ENCODE results near the gene DUS1L. TPM values are rescaled to one million over a fixed set of nuclear protein-coding genes. Genes with fewer than 3 reads are reported as not detected.

DUS1L gene
- total and polyA plus RNA-seq, 7 donors: 72.6 to 170 (median 117) TPM

DNA sequence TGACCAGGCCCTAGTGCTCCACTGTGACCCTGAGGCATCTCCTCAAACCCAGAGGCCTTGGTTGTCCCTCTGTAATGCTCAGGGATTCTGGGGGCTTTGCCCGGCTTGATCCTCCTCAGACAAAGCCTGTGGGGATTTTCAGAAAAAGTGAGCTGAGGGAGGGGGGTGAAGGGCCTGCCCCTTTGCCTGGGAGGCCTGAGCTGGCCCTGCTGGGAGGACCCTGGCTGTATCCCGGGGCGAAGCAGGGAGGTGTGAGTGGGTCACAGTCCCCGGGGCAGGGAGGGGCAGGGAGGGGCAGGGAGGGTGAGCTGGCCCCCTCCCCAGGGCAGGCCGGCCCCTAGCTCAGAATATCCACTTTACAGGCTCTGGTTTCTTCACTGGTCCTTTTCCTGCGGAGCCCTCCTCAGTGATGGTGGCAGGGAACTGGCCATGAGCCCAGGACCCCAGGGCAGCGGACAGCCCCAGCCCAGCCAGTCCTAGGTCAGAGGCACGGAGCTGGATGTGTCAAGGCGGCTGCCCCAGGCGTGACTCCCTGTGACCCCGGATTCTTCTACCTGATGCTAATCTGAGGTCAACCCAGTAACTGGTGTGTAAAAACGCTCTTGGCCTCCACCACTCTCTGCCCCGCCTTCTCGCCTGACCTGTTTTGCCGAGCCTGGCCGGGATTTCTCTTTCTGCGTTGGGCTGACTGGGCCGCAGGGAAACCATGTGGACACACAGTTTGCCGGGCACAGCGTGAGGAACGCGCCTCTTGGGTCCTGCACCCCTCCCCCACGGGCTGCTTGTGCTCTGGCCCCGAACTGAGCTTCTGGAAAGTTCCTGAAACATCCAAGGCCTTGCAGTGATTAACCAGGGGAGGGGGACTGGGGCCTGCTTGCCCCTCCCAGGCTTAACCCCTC lies 38.2 kb upstream of the DUS1L start:
- peak; percentile 71 to 86 for DNase-seq
- Histone ChIP-seq H3K27ac (peak overlapping the region; percentile 97), H3K9me3 (no peaks in the 10 kb centered on the region), H3K36me3 (ENCODE audit: insufficient read depth in 1 of 2, low read depth in 1 of 2) (no peaks in the 10 kb centered on the region), H3K4me1 (peaks cover 55% of the 10 kb centered on the region), H3K27me3 (ENCODE audit: insufficient read depth in 3 of 3, low read length in 2 of 3) (no peaks in the 10 kb centered on the region), H3K4me3 (no peak overlapping the region)
- 46 to 56% (median 52%) methylated on average over 21 to 24 of the region's 24 CpGs for WGBS, 3 donors
- intact Hi-C loops (cut with DNase I): loop anchor here in 1 of 2 donors (5.0 kb wide), 1 partner anchor 72 kb away; the partner anchor contains the start of gene RAC3
- peak in 3 of 4 donors; percentile 12 to 41 (median 25) for ATAC-seq
- no peak for TF ChIP-seq CTCF (IDR thresholded peaks at IDR 0.05)

- intact Hi-C loops (cut with DNase I): loop anchor here in 1 of 2 donors (5.0 kb wide), 1 partner anchor 70 kb away; the partner anchor contains the start of gene RAC3
- Histone ChIP-seq H3K4me3 (no peak overlapping the region), H3K27me3 (ENCODE audit: insufficient read depth in 3 of 3, low read length in 2 of 3) (no peaks in the 10 kb centered on the region), H3K4me1 (peaks cover 48% of the 10 kb centered on the region), H3K27ac (peak overlapping the region; percentile 97), H3K9me3 (no peaks in the 10 kb centered on the region), H3K36me3 (ENCODE audit: insufficient read depth in 1 of 2, low read depth in 1 of 2) (no peaks in the 10 kb centered on the region)
- ATAC-seq (no peak), DNase-seq (peak; percentile 35 to 54)
- no peak for TF ChIP-seq CTCF (IDR thresholded peaks at IDR 0.05)
- WGBS, 3 donors: 46 to 62% (median 48%) methylated on average over 18 of the region's 18 CpGs
Measured at GRCh38 chr17:82101767-82102679, 36.4 kb upstream of the DUS1L start.

GRCh38 chr17:82101301-82101715 lies 35.7 kb upstream of the DUS1L start:
- Histone ChIP-seq H3K27ac (peak overlapping the region; percentile 97), H3K4me3 (no peak overlapping the region), H3K36me3 (ENCODE audit: insufficient read depth in 1 of 2, low read depth in 1 of 2) (peaks cover 0 to 4% of the 10 kb centered on the region in 2 donors), H3K27me3 (ENCODE audit: insufficient read depth in 3 of 3, low read length in 2 of 3) (no peaks in the 10 kb centered on the region), H3K4me1 (peaks cover 47% of the 10 kb centered on the region), H3K9me3 (no peaks in the 10 kb centered on the region)
- peak; percentile 22 to 61 for DNase-seq
- 48 to 66% (median 56%) methylated on average over 10 of the region's 10 CpGs for WGBS, 3 donors
- intact Hi-C loops (cut with DNase I): loop anchor here in 1 of 2 donors (5.0 kb wide), 1 partner anchor 69 kb away; the partner anchor contains the start of gene RAC3
- peak in 1 of 4 donors; percentile 15 for ATAC-seq
- no peak for TF ChIP-seq CTCF (IDR thresholded peaks at IDR 0.05)

DNA sequence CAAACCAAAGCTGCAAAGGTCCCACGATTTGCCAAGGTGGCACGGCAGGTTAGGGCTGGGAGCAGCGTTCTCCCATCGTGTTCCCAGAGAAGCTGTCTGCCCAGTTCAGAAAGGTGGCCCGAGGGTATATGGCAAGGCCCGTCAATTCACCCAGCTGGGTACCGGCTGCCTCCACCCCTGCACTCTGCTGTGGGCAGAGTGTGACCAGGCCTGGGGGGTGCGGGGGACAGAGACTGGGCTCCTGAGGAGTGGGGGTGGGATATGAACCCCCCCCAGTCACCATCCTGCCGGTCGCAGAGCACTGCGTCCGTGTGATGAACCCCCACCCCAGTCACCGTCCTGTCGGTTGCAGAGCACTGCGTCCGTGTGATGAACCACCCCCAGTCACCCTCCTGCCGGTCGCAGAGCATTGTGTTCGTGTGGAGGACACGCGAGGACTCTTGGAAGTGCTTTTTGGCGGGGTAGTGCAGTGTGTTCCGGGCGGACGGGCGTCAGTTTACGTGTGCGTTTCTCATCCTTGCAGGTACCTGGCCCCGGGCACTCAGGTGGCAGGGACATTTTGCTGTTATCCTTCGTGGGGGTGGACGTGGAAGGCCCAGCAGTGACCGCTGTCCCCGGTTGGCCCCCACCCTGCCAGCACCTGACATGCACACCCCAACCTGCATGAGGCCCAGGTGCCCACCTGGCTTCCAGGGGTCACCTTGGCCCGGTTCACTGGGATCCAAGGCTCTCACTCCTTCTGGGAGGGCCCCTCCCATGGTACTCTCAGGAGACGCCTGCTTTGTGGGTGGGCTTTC lies 35.1 kb upstream of the DUS1L start:
- H3K27ac ChIP-seq: peak overlapping the region; percentile 97
- no peak for ATAC-seq

More for the DNA sequence above, 35.1 kb upstream of the DUS1L start:
- H3K4me1 ChIP-seq: peaks cover 41% of the 10 kb centered on the region
- peaks cover 0 to 10% of the 10 kb centered on the region in 2 donors for H3K36me3 ChIP-seq (ENCODE audit: insufficient read depth in 1 of 2, low read depth in 1 of 2)
- H3K27me3 ChIP-seq (ENCODE audit: insufficient read depth in 3 of 3, low read length in 2 of 3): no peaks in the 10 kb centered on the region
- intact Hi-C loops (cut with DNase I): loop anchor here in 1 of 2 donors (5.0 kb wide), 1 partner anchor 68 kb away; the partner anchor contains the start of gene RAC3
- no peak for TF ChIP-seq CTCF (IDR thresholded peaks at IDR 0.05)
- H3K4me3 ChIP-seq: no peak overlapping the region
- WGBS, 3 donors: 74 to 88% (median 83%) methylated on average over 35 of the region's 35 CpGs
- no peaks in the 10 kb centered on the region for H3K9me3 ChIP-seq
- peak in 1 of 2 donors; percentile 15 for DNase-seq

Data from psoas muscle (tissue), 8 donors.